Fibroblast of gingiva (primary cell): ENCODE data around the gene POTEM.
"Not testable (repeated sequence)": the region's sequence is repeated elsewhere in the genome, so short reads cannot be mapped to it uniquely, and the experiment has no call there.

Experiments used
- DNase-seq: peaks from one replicate; pipeline ENCODE4 v3.0.0-alpha.2; 2011; ENCODE audit warnings: low read depth

Gene POTEM

GRCh38 chr14:19038060-19038664 is 70.9 kb downstream of the POTEM start:
- not testable (repeated sequence) for DNase-seq

- DNase-seq, result not testable (repeated sequence)
Observed at GRCh38 chr14:19038785-19039184, 71.6 kb downstream of the POTEM start.

DNA sequence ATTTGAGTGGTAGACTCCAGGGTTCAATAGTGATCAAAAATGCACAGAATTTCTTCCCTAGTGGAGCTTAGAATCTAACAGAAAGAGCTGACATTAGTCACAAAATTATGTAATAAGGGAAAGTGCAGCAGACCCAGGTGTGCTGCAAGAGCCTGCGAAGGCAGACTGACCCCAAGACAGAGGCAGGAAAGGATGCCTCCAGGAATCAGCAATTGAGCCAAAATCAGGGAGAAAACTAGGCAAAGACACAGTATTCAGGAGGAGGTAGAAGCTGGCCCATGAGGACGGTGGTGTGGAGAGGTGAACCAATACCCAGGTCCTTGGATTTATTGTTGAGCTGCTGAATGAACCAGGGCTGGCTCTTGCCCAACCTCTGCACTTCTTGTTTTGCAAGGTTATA is 76.2 kb downstream of the POTEM start:
- DNase-seq, result not testable (repeated sequence)
